Activated T-cell treated with anti-CD3 and anti-CD28 coated beads for 1 hour (primary cell): Measurements from ENCODE around the gene PDE7B.

Experiments
- DNase-seq: peaks from one replicate; pipeline ENCODE4 v3.0.0-alpha.2; 2020; ENCODE audit warnings: low read depth

The PDE7B gene

DNA sequence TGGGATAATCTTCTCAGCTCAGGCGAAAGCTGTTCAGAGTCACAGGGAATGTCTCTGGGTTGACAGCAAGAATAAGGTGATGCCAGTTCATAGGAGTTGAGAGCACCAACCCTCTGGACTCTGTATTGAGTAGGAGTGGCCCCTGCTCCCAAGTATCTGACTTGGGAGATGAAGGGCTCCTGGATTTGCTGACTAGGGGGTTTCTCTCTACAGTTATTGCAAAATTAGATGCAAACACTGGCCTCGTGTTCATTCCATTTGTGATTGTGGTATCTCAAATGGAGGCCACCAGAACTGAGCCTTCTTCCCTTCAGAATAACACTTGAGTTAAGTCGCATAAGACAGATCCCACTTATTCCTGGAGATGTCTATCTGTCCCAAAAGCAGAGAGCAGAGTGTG is 135.7 kb downstream of the PDE7B start:
- no peak for DNase-seq

DNA sequence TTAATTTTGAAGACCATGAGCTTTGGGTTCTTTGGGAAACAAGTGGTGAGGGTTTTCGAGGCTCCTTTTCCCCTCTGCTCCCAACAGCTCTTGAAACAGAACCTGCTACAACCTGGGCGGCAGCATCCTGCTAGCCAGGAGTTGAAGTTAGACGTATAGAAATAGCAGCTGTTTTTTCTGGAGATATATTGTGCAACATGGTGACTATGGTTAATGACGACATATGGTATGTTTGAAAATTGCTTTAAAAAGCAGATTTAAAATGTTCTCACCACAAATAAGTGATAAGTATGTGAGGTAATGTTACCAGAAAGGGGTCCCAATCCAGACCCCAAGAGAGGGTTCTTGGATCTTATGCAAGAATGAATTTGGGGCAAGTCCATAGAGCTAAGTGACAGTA is 138.9 kb downstream of the PDE7B start:
- no peak for DNase-seq

DNA sequence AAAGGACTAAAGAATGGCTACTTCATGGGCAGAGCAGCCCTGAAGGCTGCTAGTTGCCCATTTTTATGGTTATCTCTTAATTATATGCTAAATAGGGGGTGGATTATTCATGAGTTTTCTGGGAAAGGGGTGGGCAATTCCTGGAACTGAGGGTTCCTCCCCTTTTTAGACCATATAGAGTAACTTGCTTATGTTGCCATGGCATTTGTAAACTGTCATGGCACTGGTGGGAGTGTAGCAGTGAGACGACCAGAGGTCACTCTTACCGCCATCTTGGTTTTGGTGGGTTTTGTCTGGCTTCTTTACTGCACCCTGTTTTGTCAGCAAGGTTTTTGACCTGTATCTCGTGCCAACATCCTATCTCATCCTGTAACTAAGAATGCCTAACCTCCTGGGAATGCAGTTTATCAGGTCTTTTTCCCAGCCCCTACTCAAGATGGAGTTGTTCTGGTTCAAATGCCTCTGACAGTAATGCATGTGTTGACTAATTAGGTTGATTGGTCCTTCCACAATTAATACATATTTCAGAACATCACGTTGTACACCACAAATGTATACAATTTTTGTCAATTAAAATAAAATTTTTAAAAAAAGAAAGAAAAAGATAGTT is 139.5 kb downstream of the PDE7B start:
- no peak for DNase-seq

DNA sequence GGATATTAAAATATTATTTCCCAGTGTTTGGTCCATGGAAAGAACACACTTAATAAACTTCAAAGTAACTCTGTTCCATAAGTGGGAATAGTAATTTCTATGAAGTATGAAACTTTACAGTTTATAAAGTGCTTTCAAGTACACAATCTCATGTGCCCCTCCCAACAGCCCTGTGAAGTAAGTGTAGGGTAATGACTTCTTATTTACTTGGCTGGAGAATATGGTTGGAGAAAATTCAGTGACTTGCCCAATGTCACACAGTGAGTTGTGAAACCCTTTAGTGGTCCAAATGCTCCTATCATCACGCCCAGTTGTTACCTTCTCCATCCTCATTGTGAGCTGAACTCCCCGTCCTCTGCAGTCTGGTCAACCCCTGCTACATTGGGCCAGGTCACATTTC is 141.2 kb downstream of the PDE7B start:
- DNase-seq: no peak

DNA sequence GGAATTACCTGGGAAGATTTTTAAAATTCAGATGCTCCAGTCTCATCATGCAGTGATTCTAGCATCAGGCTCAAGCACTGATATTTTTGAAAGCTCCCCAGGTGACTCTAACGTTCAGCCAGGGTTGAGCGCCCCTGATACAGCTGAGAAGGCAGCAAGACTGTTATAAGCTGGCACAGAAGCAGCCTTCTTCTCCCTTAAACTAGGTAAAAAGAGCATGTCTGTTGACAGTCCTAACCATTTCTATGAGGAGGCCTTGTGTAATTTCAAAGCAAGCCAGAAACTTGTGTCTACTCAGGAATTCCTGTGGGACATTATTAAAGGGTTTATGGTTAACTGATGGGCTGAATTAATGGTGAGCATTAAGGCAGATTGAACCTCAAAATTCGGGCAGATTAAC is 141.9 kb downstream of the PDE7B start:
- no peak for DNase-seq

DNA sequence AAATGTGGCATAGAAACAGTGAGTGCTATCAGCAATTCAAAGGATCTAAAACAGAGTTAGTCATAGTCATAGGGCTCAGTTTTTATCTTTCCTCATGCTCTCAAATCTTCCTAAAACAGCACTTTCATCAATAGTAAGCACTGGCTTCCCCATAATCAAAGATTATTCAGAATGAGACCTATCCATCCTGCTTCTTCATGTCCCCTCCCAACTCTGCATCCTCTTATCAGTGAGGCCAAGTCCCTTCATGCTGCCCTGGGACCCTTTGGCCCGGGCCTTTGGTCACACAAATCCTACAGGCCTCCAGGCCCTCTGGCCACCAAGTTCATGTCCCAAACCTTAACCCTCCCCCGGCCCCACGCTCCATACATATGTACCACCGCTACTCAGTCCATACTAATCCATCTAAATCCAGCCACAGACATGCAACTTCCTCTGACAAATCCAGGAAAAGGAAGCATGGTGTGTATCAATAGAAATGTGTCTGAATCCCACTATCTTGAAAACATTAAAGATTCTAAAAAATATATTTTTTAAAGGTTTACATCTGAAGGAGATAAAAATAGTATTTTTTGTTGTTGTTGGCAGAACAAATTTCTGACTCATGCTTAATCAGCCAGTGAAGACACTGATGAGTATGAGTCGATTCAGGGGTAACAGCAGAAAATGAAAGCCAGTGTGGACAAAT is 143.5 kb downstream of the PDE7B start:
- DNase-seq: no peak

DNA sequence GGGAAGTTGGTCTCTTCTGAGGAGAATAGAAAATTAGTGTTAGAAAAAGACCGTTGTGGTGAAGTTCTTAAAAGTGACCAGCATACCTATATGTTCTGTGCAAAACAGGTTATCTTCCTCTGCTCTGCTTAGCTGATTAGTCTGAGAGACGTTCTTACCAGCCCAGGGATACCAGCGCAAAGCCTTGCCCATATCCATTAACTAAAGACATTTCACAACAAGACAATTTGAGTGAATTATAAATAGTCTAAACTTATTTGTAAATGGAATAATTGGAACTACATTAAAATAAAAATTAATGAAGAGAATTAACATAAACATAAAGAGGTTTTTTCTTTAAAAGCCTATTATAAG is 144.0 kb downstream of the PDE7B start:
- DNase-seq: no peak

DNA sequence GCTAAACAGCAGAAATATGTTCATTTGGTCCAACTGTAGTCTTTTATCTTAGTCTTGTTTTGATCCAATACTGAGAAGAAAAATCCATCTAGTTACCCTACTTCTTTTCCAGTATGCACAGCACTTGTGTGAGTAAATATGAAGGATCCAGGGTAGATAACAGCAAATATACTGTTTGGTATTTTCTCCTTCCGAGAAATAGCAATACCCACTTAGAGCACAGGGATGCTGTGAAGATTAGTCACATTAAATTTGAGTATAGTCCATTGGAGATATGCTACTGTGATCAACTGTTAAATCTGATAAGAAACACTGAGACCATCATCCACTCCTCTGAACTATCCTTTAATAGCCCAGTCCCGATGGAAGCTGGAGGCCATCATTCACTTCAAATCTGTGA is 145.2 kb downstream of the PDE7B start:
- DNase-seq: no peak

DNA sequence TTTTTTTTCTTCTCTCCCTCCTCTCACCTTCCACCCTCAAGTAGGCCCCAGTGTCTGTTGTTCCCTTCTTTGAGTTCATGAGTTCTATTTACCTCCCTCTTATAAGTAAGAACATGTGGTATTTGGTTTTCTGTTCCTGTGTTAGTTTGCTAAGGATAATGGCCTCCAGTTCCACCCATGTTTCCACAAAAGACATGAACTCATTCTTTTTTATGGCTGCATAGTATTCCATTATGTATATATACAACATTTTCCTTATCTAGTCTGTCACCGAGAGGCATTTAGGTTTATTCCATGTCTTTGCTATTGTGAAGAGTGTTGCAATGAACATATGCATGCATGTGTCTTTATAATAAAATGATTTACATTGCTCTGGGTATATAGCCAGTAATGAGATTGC is 147.9 kb downstream of the PDE7B start:
- DNase-seq: no peak

DNA sequence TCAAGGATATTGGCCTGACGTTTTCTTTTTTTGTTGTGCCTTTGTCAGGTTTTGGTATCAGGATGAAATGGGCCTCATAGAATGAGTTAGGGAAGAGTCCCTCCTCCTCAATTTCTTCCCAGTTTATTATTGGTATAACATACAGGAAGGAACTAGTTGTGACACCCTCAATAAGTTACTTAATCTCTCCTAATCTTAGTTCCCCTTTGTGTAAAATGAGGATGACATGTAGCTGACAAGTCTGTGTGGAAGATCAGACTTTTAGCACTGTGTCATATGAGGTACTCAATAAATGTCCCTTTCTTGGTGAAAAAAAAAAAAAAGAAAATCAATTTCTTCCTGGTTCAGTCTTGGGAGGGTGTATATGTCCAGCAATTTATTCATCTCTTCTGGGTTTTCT is 155.8 kb downstream of the PDE7B start:
- no peak for DNase-seq

DNA sequence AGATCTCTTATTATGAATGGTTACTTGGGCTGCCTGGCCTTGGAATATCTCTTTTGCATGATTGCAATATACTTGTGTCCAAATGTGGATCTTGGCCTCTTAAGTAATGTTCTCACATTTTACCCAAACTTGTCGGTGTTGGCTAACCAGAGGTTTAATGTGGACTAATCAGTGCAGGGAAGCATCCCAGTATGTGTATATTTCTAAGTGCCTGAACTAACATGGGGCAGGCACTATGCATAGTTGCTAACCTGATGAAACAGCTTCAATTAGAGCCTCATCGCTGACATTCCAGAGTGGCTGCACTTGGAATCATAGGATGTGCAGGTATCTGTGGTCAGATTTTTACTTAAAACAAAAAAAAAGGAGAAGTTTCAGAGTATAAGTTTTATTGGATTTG is 160.0 kb downstream of the PDE7B start:
- DNase-seq: no peak

DNA sequence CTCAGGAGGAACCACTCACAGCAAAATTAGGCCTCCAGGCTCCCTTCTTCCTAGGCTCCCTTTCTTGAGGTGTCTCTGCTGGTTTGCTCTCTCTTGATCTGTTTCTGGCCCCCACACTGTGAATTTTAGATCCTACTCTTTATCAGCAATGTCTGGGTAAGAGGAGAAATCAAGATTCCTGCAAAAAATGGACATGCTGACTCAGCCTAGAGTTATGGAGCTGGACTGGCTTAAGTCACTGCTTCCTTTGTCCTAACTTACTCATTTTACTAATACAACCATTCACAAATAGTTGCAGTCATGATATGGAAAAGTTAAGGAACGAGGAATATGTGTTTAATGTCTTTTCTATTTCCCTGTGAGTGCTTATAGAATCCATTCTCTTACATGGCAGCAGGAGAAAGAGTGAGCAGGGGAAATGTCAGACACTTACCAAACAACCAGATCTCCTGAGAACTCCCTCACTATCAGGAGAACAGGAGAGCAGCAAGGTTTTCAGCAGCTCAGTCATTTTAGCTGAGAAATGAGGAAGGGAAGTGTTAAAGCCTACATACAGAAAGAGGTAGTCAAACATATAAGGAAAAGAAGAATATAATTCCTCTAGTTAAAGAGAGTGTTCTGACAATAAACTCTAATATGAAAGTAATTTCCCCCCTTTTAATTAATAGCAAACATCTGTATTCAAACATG is 160.8 kb downstream of the PDE7B start:
- no peak for DNase-seq

DNA sequence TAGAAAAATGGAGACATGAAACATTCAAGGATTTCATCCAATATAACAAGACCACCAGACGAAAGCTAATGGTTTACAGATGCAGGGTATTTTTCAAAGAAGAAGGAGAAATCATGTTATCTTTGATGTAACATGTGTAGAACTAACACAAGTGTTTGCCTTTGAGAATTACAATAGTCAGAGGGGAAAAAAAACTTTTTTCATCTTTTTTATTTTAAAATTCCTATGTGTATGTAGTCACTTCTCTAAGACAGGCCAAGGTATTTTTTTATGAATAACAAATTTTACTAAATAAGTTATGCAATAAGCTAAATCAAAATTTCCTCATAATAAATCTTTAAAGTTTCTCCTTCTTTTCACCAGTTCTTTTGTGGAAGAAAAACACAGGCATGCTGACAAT is 161.4 kb downstream of the PDE7B start:
- no peak for DNase-seq

DNA sequence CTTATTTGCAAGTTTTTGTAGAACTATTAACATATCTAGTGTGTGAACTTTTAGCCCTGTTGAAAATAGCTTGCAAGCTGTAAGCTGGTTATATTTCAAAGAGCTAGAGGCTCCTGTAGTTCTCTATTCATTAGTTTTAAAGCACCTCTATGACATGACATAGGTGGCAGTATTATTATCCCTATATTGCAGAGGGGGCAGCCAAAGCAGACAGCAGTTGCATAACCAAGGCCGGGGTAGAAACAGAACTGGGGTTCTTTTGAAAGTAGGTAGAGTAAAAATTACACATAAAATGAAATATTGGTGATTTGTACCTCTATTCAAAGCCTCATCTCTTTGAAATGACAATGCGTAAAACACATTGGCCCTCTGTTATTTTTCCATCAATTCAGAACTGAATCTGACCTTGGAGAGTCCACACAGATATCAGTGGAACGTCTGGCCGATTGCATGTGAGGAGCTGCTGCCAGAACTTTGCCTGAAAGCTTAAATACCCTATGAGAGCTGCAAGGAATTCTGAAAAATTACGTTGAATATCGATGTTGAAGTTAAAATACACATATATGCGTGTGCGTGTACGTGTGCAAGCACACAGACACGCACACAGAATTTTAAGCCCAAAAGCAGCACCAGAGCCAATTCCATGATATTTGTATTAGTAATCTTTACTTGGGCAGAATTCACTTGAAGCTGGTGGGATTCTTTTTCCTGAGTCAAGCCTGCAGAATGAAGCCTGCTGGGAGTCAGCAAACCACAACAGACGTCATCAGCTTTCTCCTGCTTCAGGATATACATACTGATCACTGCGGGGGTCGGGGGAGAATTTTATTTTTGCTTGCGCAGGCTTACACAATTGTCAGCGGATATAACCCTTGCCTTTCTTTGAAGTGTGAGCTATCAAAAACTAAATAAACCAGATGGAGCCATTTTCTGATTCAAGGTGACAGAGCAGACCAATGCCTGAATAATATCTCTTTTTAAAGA is 163.2 kb downstream of the PDE7B start:
- no peak for DNase-seq

DNA sequence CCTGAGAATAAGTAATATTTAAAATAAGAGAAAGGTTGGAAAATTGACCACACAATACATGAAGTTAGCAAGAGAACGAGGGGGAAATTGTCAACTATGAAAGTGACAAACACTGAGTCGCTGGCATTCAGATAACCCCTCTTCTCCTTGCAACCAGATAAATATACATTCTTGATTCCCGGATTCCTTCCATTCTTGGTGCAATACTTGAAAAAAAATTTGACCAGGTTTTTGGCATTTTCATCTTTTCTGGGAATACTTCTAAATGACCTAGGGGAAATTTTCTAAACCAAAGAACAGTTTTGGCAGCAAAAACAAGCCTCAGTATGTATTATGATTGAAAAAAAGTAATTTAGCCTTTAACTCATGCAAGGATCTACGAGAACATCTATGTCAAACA is 164.0 kb downstream of the PDE7B start:
- no peak for DNase-seq

DNA sequence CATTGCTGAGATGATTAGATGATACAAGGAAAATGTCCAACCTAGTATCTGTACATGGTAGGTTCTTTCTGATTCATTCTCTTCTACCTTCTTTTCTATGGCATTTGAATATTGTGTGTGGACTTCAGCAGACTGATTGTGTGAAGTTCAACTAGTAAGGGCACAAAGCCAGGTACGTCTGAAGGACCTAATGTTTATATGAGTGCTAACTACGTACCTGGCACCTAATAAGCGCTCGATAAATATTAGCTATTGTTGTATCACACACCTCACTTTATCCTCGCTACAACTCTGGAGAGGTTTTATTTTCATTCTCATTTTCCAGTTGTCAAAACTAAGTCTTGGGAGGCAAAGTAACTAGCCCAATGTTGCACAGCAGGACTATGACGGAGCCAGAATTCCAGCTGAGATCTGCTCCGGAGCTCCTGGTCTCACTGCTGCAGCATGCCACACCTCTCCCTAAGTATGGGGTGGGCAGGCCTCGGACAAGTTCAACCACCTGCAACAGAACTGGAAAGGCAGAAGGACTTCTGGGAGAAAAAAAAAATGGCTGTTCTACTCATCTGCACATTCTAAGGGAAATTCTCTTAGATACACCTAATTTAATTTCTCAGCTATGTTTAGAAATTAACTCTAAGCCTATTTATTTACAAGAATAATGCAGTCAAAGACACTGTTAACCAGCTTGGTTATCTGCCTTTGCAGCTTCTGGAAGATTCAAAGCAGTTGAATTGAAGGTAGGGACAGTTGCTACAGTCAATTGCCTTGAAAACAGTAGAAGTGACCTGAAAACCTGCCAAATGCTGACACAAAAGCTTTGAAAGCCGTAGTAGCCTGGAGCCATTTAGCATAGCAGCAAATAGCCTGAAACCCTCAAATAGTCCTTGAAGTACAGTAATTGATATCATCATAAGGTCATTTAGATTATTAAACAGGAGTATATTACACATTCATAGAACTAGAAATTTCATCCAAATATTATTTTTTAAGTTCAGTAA is 165.0 kb downstream of the PDE7B start:
- DNase-seq: no peak

DNA sequence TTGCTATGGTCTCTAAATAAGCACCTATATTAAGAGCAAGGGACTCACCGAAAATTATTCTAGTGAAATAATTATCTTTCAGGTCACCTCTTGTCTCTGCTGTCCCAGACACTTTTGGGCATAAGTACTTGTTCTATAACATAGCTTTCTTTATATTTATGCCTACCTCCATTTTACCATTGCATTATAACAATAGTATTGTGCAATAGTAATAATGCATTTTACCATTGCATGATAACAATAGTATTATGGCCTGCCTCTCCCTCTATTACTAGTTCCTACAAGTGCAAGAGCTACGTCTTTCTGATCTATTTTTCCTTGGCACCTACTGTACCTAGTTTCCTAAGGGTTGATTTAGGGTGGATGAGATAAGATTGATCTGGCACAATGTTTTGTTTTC is 169.2 kb downstream of the PDE7B start:
- no peak for DNase-seq

DNA sequence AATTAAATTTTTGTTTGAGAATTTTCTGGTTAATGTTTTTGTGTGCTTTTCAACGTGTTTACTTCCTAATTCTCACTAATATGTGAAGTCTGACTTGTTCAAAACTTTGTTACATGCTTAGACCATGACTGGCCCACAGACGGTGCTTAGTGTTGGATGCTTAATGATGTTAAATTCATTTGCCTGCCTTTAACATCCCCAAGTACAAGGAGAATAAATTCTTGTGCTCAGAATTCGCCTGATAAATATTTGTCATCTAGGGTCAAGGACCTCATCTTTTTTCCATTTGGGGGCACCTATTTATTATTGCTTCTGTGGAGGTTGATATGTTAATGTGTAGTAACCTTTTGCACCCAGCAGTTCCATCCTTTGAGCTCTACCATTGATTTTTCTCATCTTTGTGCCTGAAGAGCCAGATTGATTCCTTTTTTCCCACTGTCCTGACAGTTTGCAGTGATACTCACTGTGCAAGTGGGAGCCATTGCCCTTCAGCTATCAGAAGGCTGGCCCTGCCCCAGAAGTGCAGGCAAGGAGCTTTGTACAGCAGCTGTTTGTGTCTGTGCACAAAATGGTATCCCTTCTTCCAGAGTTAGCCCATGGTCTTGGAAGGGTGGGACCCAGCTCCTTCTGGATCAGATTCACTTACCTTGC is 170.8 kb downstream of the PDE7B start:
- DNase-seq: no peak

DNA sequence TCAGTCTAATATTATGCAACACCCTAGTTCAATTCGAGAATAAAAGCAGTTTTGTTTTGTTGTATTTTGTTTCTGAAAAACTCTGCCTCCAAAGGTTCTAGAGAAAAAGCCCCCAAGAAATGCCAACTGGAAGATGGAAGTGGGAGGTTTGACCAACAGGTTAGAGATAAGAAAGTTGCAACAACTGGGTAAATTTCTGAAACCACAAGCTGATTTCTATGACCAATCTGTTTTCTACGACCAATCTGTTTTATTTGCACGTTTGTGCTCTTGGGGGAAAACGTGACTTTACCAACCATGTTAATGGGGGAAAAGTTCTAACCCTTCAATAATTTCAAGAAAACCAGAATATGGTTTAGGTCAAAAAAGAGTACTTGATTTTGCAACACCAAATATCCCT is 173.2 kb downstream of the PDE7B start:
- no peak for DNase-seq

DNA sequence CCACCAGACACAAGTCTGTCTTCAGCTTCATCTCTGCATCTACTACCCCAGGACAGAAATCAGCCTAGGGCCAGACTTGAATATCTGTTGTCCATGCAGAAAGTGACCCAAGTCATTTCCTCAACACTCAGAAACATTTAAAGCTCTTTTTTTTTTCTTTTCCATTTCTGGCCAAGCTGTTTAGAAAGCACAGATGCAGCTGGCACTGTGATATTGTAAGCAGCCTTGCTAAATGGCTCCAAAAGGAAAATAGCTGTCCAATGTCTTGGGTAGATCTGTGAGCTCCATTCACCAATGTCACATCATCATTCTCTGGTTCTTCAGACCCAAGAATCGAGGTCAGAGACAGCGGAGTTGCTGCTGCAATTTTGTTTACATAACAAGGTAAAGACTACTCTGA is 174.2 kb downstream of the PDE7B start:
- no peak for DNase-seq

DNA sequence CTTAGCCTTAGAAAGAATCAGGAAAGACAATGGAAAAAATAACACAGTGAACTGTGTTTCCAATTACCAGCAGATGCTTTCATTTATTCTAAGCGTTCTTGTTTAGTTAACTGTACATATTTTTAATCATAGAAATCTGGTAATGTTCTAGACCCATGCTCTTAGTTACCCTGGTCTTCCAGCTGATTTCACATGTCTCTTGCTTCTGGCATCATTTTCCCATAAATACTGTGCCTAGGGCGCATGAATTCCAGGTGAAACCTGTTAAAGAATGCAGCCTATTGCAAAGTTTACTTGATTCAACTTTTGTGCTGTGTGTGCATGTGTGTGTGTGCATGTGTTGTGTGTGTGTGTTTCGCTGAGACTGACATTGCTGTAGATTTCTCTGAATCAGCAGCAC is 178.6 kb downstream of the PDE7B start:
- DNase-seq: no peak
